Stimulated activated naive CD4-positive, alpha-beta T cell treated with Interleukin-2 at 50 U/mL for 16 hours (primary cell): ENCODE measurements around the gene ANKRD34C.

Experiments used
- DNase-seq: peaks from one replicate; lab custom pipeline; 2025; lab: John Stamatoyannopoulos, UW

Gene ANKRD34C

GRCh38 chr15:79282371-79283251, at the start of gene ANKRD34C:
Gene ANKRD34C (plus strand): TSS chr15:79282722. CDS start chr15:79293285, 10,563 bp downstream.
- DNase-seq: no peak

GRCh38 chr15:79233236-79233635, 49.3 kb upstream of the ANKRD34C start:
- no peak for DNase-seq

GRCh38 chr15:79240036-79240435, 42.5 kb upstream of the ANKRD34C start:
- DNase-seq: no peak

- no peak for DNase-seq
Observed at GRCh38 chr15:79243723-79244122, 38.8 kb upstream of the ANKRD34C start.

- no peak for DNase-seq
Observed at GRCh38 chr15:79244876-79245275, 37.6 kb upstream of the ANKRD34C start.

GRCh38 chr15:79248183-79248582, 34.3 kb upstream of the ANKRD34C start:
- no peak for DNase-seq

GRCh38 chr15:79257454-79257853, 25.1 kb upstream of the ANKRD34C start:
- no peak for DNase-seq

- DNase-seq: no peak
Observed at GRCh38 chr15:79261836-79262235, 20.7 kb upstream of the ANKRD34C start.

GRCh38 chr15:79265167-79265566, 17.4 kb upstream of the ANKRD34C start:
- DNase-seq: no peak

- no peak for DNase-seq
Observed at GRCh38 chr15:79265987-79266579, 16.4 kb upstream of the ANKRD34C start.

- DNase-seq: no peak
Observed at GRCh38 chr15:79283252-79284048, 928 bp downstream of the ANKRD34C start.

- DNase-seq: no peak
Observed at GRCh38 chr15:79290642-79291275, 8.2 kb downstream of the ANKRD34C start.

- DNase-seq: no peak
Observed at GRCh38 chr15:79292011-79292410, 9.5 kb downstream of the ANKRD34C start.

GRCh38 chr15:79294075-79294474, 11.6 kb downstream of the ANKRD34C start:
- DNase-seq: no peak

GRCh38 chr15:79296583-79296982, 14.1 kb downstream of the ANKRD34C start:
- no peak for DNase-seq

GRCh38 chr15:79299126-79299840, 16.8 kb downstream of the ANKRD34C start:
- DNase-seq: no peak

GRCh38 chr15:79299841-79300235, 17.3 kb downstream of the ANKRD34C start:
- no peak for DNase-seq

GRCh38 chr15:79307251-79307650, 24.7 kb downstream of the ANKRD34C start:
- no peak for DNase-seq

GRCh38 chr15:79308874-79309273, 26.4 kb downstream of the ANKRD34C start:
- DNase-seq: no peak

GRCh38 chr15:79310612-79310984, 28.1 kb downstream of the ANKRD34C start:
- no peak for DNase-seq
